Keratinocyte (primary cell): ENCODE measurements around the gene KRT35. TPM values are rescaled to one million over a fixed set of nuclear protein-coding genes. Genes with fewer than 3 reads are reported as not detected.

Experiments used
- DNase-seq: peaks from one replicate; pipeline ENCODE4 v3.0.0-alpha.2; 2011; ENCODE audit warnings: low read depth, missing footprints, low spot score
- FAIRE-seq: peaks from 2 replicates; lab custom pipeline; 2011; peaks lifted over from hg19 to GRCh38; lab: Jason Lieb, UNC
- H2AFZ ChIP-seq: 2 replicates; pipeline ENCODE4 v1.6.0; 2012; ENCODE audit warnings: low read length, control low read depth, inconsistent platforms; ENCODE audit not compliant: control insufficient read depth
- H3K27ac ChIP-seq: 2 replicates; pipeline ENCODE4 v1.5.1; 2011; ENCODE audit warnings: low read length; ENCODE audit not compliant: control insufficient read depth, insufficient read depth
- H3K27me3 ChIP-seq: 3 replicates; pipeline ENCODE4 v1.6.0; 2011; ENCODE audit warnings: low read length; ENCODE audit not compliant: control insufficient read depth, insufficient read depth; ENCODE audit errors: extremely low read depth
- H3K36me3 ChIP-seq, 2 experiments: 2 replicates in 1 of 2; 3 replicates in 1 of 2; pipeline ENCODE4 v1.5.1; 2011; ENCODE audit warnings: low read length in 2 of 2, mild to moderate bottlenecking in 1 of 2; ENCODE audit not compliant: control insufficient read depth in 2 of 2, insufficient read depth in 2 of 2; ENCODE audit errors: extremely low read depth in 1 of 2
- H3K4me1 ChIP-seq: 3 replicates; pipeline ENCODE4 v1.5.1; 2011; ENCODE audit warnings: low read length; ENCODE audit not compliant: control insufficient read depth, insufficient read depth; ENCODE audit errors: extremely low read depth
- H3K4me2 ChIP-seq: 3 replicates; pipeline ENCODE4 v1.6.0; 2011; ENCODE audit warnings: low read depth, low read length; ENCODE audit not compliant: control insufficient read depth, insufficient read depth; ENCODE audit errors: extremely low read depth
- H3K4me3 ChIP-seq, 3 experiments: fragments of 200-600 bp in 1 of 3; sonication (generic) in 1 of 3; 2 replicates in 2 of 3; 3 replicates in 1 of 3; pipeline ENCODE4 v1.5.1; 2011 to 2016; ENCODE audit warnings: low read length in 3 of 3, mild to moderate bottlenecking in 3 of 3, control low read depth in 2 of 3, inconsistent platforms in 1 of 3, low read depth in 1 of 3, mixed read lengths in 1 of 3, mixed run types in 1 of 3, moderate library complexity in 1 of 3; ENCODE audit not compliant: control insufficient read depth in 2 of 3, insufficient read depth in 2 of 3; ENCODE audit errors: extremely low read depth in 1 of 3
- H3K79me2 ChIP-seq: 2 replicates; pipeline ENCODE4 v1.6.0; 2012; ENCODE audit warnings: low read length; ENCODE audit not compliant: control insufficient read depth, insufficient read depth
- H3K9ac ChIP-seq: 3 replicates; pipeline ENCODE4 v1.6.0; 2011; ENCODE audit warnings: low read length; ENCODE audit not compliant: control insufficient read depth, insufficient read depth; ENCODE audit errors: extremely low read depth
- H3K9me1 ChIP-seq: 3 replicates; pipeline ENCODE4 v1.6.0; 2011; ENCODE audit warnings: low read length; ENCODE audit not compliant: control insufficient read depth, insufficient read depth; ENCODE audit errors: extremely low read depth
- H3K9me3 ChIP-seq: 2 replicates; pipeline ENCODE4 v1.5.1; 2012; ENCODE audit warnings: low read depth, low read length; ENCODE audit not compliant: control insufficient read depth
- H4K20me1 ChIP-seq: 3 replicates; pipeline ENCODE4 v1.6.0; 2011; ENCODE audit warnings: low read length; ENCODE audit not compliant: control insufficient read depth, insufficient read depth; ENCODE audit errors: extremely low read depth
- EZH2 ChIP-seq: IDR thresholded peaks from one replicate; pipeline ENCODE4 v1.6.1; 2012; ENCODE audit warnings: inconsistent platforms, mild to moderate bottlenecking, low read length, moderate library complexity
- dilution Hi-C: fragments of 300-500 bp; cut with MboI; formaldehyde crosslinking; loops from one replicate; pipeline ENCODE4 v1.7.0; 2020; ENCODE audit warnings: low sequenced_read_pairs; ENCODE audit not compliant: extremely low pct_ligation_motif_present
- polyA plus RNA-seq, 5 experiments: library from polyadenylated mRNA; depleted of rRNA in 3 of 5; stranded (reverse) in 3 of 5; stranded (forward) in 1 of 5; unstranded in 1 of 5; fragments of >200 nt; gene quantifications; 1 replicate in 1 of 5; 2 replicates in 3 of 5; 3 replicates in 1 of 5; pipeline versions ENCODE4 v1.2.1 to v1.2.3, GENCODE V29; 2011 to 2012; ENCODE audit warnings: missing spikeins in 2 of 5, low read depth in 1 of 5, low replicate concordance in 1 of 5
- TF ChIP-seq, protein P1 (sequence below), 3 experiments: IDR thresholded peaks in 1 of 3; conservative IDR thresholded peaks in 1 of 3; optimal IDR thresholded peaks in 1 of 3; 2 replicates in 2 of 3; 3 replicates in 1 of 3; pipeline versions ENCODE3 to v1.5.1; 2011; ENCODE audit warnings: low read length in 3 of 3, mild to moderate bottlenecking in 3 of 3, moderate library complexity in 2 of 3, control low read depth in 1 of 3, inconsistent platforms in 1 of 3; ENCODE audit not compliant: insufficient read depth in 2 of 3; ENCODE audit errors: extremely low read depth in 1 of 3

The KRT35 gene
- polyA plus RNA-seq, 1 donor (not counting 4 experiments of a cell fraction or from before 2014, with no cell fraction given), result not detected

DNA sequence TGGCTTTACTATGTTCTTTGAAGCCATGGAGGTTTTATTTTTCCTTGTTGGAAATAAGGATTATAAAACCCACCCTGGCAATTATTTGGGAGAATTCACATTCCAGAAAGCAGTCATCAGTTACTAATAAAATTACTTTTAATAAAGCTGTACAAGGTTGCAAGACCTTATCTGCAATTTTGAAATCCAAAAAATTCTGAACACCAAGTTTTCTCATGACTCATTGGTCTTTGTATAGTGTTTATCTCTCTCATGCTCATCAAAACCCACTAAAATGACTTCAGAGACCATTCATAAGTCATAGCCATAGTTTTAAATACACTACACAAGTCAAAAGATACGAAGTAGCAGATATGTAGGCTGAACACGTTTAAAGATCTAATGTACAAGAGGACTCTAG lies 34.1 kb downstream of the KRT35 start:
- Histone ChIP-seq H3K36me3 (no peaks in the 10 kb centered on the region), H4K20me1 (no peaks in the 10 kb centered on the region), H3K9me3 (no peaks in the 10 kb centered on the region), H3K27me3 (peaks cover 4% of the 10 kb centered on the region), H3K9ac (no peak overlapping the region), H3K9me1 (no peaks in the 10 kb centered on the region), H3K79me2 (no peaks in the 10 kb centered on the region), H3K27ac (no peak overlapping the region), H2AFZ (no peak overlapping the region), H3K4me2 (no peak overlapping the region), H3K4me3 (no peak overlapping the region), H3K4me1 (peaks cover 11% of the 10 kb centered on the region)
- dilution Hi-C loops, result no loop called here
- FAIRE-seq, result no peak
- no peak for TF ChIP-seq EZH2
- TF ChIP-seq, protein P1, sequence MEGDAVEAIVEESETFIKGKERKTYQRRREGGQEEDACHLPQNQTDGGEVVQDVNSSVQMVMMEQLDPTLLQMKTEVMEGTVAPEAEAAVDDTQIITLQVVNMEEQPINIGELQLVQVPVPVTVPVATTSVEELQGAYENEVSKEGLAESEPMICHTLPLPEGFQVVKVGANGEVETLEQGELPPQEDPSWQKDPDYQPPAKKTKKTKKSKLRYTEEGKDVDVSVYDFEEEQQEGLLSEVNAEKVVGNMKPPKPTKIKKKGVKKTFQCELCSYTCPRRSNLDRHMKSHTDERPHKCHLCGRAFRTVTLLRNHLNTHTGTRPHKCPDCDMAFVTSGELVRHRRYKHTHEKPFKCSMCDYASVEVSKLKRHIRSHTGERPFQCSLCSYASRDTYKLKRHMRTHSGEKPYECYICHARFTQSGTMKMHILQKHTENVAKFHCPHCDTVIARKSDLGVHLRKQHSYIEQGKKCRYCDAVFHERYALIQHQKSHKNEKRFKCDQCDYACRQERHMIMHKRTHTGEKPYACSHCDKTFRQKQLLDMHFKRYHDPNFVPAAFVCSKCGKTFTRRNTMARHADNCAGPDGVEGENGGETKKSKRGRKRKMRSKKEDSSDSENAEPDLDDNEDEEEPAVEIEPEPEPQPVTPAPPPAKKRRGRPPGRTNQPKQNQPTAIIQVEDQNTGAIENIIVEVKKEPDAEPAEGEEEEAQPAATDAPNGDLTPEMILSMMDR (optimal IDR thresholded peaks at IDR 0.05 in 1 of 3, IDR thresholded peaks at IDR 0.05 in 1 of 3, conservative IDR thresholded peaks at IDR 0.05 in 1 of 3; ENCODE audit: extremely low read depth in 1 of 3, insufficient read depth in 2 of 3, low read length in 3 of 3), result no peak
- no peak for DNase-seq

DNA sequence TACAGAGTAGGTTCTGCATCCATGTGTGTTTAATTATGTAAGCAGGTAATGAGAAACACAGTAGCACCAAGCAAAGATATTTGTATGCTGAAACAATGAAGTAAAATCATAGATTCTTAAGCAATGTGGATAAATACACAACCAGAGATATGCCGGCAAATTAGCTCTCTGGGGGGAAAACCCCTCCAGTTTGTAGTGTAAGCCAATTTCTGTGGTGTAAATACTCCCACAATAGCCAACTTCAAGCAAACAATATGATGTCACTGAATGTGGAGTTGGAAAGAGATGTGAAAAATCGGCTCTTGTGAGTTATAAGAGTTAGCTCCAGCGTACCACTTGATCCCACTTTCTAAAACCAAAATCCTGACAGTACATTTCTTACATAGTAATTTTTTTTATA lies 36.3 kb downstream of the KRT35 start:
- FAIRE-seq, result no peak

More for the DNA sequence above, 36.3 kb downstream of the KRT35 start:
- Histone ChIP-seq H4K20me1 (no peaks in the 10 kb centered on the region), H3K9me3 (no peaks in the 10 kb centered on the region), H3K36me3 (no peaks in the 10 kb centered on the region), H3K9me1 (no peaks in the 10 kb centered on the region), H2AFZ (no peak overlapping the region), H3K79me2 (no peaks in the 10 kb centered on the region), H3K27me3 (peaks cover 4% of the 10 kb centered on the region), H3K4me1 (peaks cover 11% of the 10 kb centered on the region), H3K4me3 (no peak overlapping the region), H3K9ac (no peak overlapping the region), H3K4me2 (no peak overlapping the region), H3K27ac (no peak overlapping the region)
- no peak for DNase-seq
- TF ChIP-seq, protein P1 (optimal IDR thresholded peaks at IDR 0.05 in 1 of 3, IDR thresholded peaks at IDR 0.05 in 1 of 3, conservative IDR thresholded peaks at IDR 0.05 in 1 of 3; ENCODE audit: extremely low read depth in 1 of 3, insufficient read depth in 2 of 3, low read length in 3 of 3), result no peak
- no peak for TF ChIP-seq EZH2
- dilution Hi-C loops, result no loop called here
